Common myeloid progenitor, CD34-positive (primary cell): Measurements from ENCODE around the gene ABCA2.
A peak's percentile ranks its signal among the peaks of the same experiment; 100 is the strongest.

Experiments
- CTCF ChIA-PET: fragments of 350-600 bp; sonication (Branson Sonifier 250); formaldehyde crosslinking; loops from one replicate; lab custom pipeline; 2021; ENCODE audit warnings: antibody characterized with exemption; lab: Charles Lee
- POLR2A ChIA-PET: fragments of 350-600 bp; sonication (Branson Sonifier 250); formaldehyde crosslinking; loops from one replicate; lab custom pipeline; 2021; ENCODE audit warnings: antibody characterized with exemption; lab: Charles Lee
- DNase-seq, 3 donors: peaks; one replicate each; pipeline versions ENCODE4 v3.0.0 to v3.0.0-alpha.2; 2013
- H3K27ac ChIP-seq, 2 experiments: 1 replicate in 1 of 2; 2 replicates in 1 of 2; pipeline ENCODE4 v1.7.0; 2013; ENCODE audit warnings: inconsistent platforms in 2 of 2, low read length in 2 of 2, mild to moderate bottlenecking in 2 of 2, low read depth in 1 of 2, moderate library complexity in 1 of 2; ENCODE audit not compliant: severe bottlenecking in 2 of 2, insufficient read depth in 1 of 2, poor library complexity in 1 of 2
- H3K27me3 ChIP-seq, 5 experiments: replicated peaks in 2 of 5; 1 replicate in 3 of 5; 2 replicates in 2 of 5; pipeline versions ENCODE4 v1.6.1 to v1.7.0; 2013; ENCODE audit warnings: low read length in 4 of 5, mild to moderate bottlenecking in 2 of 5, moderate library complexity in 2 of 5, inconsistent platforms in 1 of 5; ENCODE audit not compliant: insufficient read depth in 5 of 5, control insufficient read depth in 4 of 5
- H3K36me3 ChIP-seq, 4 experiments: 1 replicate in 2 of 4; 2 replicates in 2 of 4; pipeline versions ENCODE4 v1.6.1 to v1.7.0; 2013; ENCODE audit warnings: low read length in 3 of 4, control low read depth in 1 of 4, mild to moderate bottlenecking in 1 of 4; ENCODE audit not compliant: control insufficient read depth in 4 of 4, insufficient read depth in 4 of 4
- H3K4me1 ChIP-seq, 4 experiments: 1 replicate in 3 of 4; 2 replicates in 1 of 4; pipeline versions ENCODE4 v1.6.1 to v1.7.1; 2013; ENCODE audit warnings: low read length in 3 of 4, mild to moderate bottlenecking in 3 of 4, control low read depth in 1 of 4, inconsistent platforms in 1 of 4, moderate library complexity in 1 of 4; ENCODE audit not compliant: control insufficient read depth in 4 of 4, insufficient read depth in 4 of 4; ENCODE audit errors: control extremely low read depth in 1 of 4
- H3K4me3 ChIP-seq, 7 experiments: 1 replicate in 4 of 7; 2 replicates in 3 of 7; pipeline versions ENCODE4 v1.5.1 to v1.7.0; 2013; ENCODE audit warnings: mild to moderate bottlenecking in 7 of 7, low read length in 6 of 7, moderate library complexity in 6 of 7, inconsistent platforms in 2 of 7, low read depth in 2 of 7, control low read depth in 1 of 7; ENCODE audit not compliant: insufficient read depth in 4 of 7, control insufficient read depth in 1 of 7; ENCODE audit errors: extremely low read depth in 1 of 7
- H3K9me3 ChIP-seq, 5 experiments: 1 replicate in 4 of 5; 2 replicates in 1 of 5; pipeline versions ENCODE4 v1.6.1 to v1.7.1; 2013; ENCODE audit warnings: low read length in 4 of 5, mild to moderate bottlenecking in 2 of 5, inconsistent platforms in 1 of 5, low read depth in 1 of 5, moderate library complexity in 1 of 5; ENCODE audit not compliant: control insufficient read depth in 4 of 5, insufficient read depth in 2 of 5; ENCODE audit errors: control extremely low read depth in 1 of 5
- WGBS: methylation state at CpG from one replicate; pipeline ENCODE4 v1.1.5; 2013; ENCODE audit not compliant: insufficient coverage; 5-methylcytosine and 5-hydroxymethylcytosine counted together

The ABCA2 gene

GRCh38 chr9:137045294-137046087 lies 17.5 kb upstream of the ABCA2 start:
- POLR2A ChIA-PET: interaction anchor here (1.3 to 1.6 kb wide), 2 partner anchors 11 to 16 kb away, joined by 3 to 4 read pairs; no protein-coding TSS in a partner anchor
- WGBS: 1% methylated on average over 81 of the region's 96 CpGs
- H3K36me3 ChIP-seq: peaks cover 0 to 18% (median 8%) of the 10 kb centered on the region in 4 experiments

GRCh38 chr9:137044502-137045177 lies 16.6 kb upstream of the ABCA2 start:
- Histone ChIP-seq H3K4me1 (peaks cover 0 to 53% (median 48%) of the 10 kb centered on the region in 4 experiments), H3K27ac (peak overlapping the region in 1 of 2 experiments; percentile 43), H3K9me3 (no peaks in the 10 kb centered on the region), H3K27me3 (peaks cover 0 to 23% (median 6%) of the 10 kb centered on the region in 5 experiments), H3K36me3 (peaks cover 0 to 25% (median 12%) of the 10 kb centered on the region in 4 experiments), H3K4me3 (peak overlapping the region; percentile 15 to 85 (median 67))
- ChIA-PET POLR2A (interaction anchor here (0.7 to 1.3 kb wide), 2 partner anchors 15 to 26 kb away, joined by 3 to 4 read pairs; partner anchors contain the start of gene SAPCD2), CTCF (interaction anchor here (1.3 to 2.6 kb wide), 4 partner anchors 10 to 47 kb away, joined by 3 to 25 read pairs (median 8); no protein-coding TSS in a partner anchor)
- DNase-seq: no peak
- WGBS: 13% methylated on average over 17 of the region's 18 CpGs

More at GRCh38 chr9:137045294-137046087, 17.5 kb upstream of the ABCA2 start:
- Histone ChIP-seq H3K4me3 (peak overlapping the region; percentile 51 to 85 (median 73)), H3K27me3 (peaks cover 0 to 32% (median 9%) of the 10 kb centered on the region in 5 experiments), H3K4me1 (peaks cover 0 to 53% (median 48%) of the 10 kb centered on the region in 4 experiments), H3K9me3 (no peaks in the 10 kb centered on the region), H3K27ac (no peak overlapping the region)
- CTCF ChIA-PET: interaction anchor here (0.7 to 2.6 kb wide), 7 partner anchors 8 to 70 kb away, joined by 3 to 48 read pairs (median 12); partner anchors contain the start of gene SAPCD2
- peak in 1 of 3 donors; percentile 44 for DNase-seq

DNA sequence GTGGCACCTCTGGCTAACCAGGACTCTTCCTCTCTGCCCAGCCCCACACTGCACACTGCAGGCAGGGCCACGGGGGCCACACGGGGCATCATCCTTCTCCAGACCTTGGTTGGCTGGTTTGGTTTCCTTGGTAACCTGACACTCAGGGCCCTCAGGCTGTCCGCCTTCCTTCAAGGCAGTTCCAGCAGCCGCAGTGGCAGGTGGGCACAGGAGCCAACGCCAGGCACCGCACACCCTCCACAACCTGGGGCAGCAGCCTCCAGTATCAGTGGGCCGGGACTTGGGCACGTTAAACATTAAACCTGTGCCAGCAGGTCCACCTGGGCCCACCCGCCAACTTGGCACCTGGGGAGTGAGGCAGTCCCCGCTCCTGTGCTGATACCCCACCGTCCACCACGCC lies 16.0 kb upstream of the ABCA2 start:
- no peak for DNase-seq
- ChIA-PET POLR2A (interaction anchor here (1.3 kb wide), 1 partner anchor 15 kb away, joined by 3 read pairs; no protein-coding TSS in a partner anchor), CTCF (interaction anchor here (1.3 to 2.6 kb wide), 4 partner anchors 9 to 46 kb away, joined by 3 to 25 read pairs (median 8); no protein-coding TSS in a partner anchor)
- Histone ChIP-seq H3K27me3 (peaks cover 0 to 17% (median 5%) of the 10 kb centered on the region in 5 experiments), H3K27ac (peak overlapping the region in 1 of 2 experiments; percentile 43), H3K4me3 (peak overlapping the region in 4 of 7 experiments; percentile 67 to 85 (median 74)), H3K9me3 (no peaks in the 10 kb centered on the region), H3K4me1 (peaks cover 0 to 53% (median 47%) of the 10 kb centered on the region in 4 experiments), H3K36me3 (peaks cover 0 to 31% (median 17%) of the 10 kb centered on the region in 4 experiments)
- 74% methylated on average over 12 of the region's 12 CpGs for WGBS

DNA sequence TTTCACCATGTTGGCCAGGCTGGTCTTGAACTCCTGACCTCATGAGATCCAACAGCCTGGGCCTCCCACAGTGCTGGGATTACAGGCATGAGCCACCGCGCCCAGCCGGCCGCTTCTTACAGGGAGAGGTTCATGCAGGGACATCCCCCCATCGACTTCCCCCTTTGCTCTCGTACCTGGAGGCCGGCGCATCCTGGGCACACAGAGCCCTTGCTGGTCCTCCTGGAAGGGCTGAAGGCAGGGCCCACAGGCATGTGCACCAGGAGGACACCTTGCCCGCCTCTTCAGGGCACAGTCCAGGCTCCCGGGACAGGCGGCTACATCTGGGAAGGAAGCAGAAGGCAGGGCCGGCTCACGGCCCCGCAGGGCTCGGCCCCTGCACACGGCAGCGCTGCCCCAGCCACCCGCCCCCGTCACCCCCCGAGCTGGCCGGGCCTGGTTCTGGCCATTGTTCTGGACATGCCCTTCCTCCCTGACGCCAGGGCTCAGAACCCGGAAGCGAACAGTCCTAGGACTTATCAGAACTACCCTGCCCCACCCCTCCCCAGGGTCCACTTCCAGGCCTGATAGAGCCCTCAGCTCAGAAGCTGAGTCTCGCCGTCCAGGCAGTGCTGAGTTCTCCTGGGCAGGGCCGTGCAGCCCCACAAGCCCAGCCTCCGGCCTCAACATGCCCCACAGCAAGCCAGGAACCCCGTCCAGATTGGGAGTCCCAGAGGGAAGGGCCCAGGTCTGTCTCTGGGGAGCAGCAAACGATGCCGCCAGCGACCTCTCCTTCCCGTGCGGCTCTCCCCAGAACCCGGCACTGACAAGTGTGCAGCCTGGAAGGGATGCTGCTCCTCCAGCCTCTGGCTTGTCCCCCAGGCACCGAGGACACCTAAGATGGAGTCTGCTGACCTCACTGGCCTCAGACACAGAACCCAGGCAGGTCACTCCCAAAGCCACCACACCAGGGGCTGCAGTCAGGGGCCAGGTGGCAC lies 15.0 kb upstream of the ABCA2 start:
- Histone ChIP-seq H3K27me3 (peaks cover 0 to 9% (median 3%) of the 10 kb centered on the region in 5 experiments), H3K4me1 (peaks cover 0 to 53% (median 47%) of the 10 kb centered on the region in 4 experiments), H3K4me3 (peak overlapping the region in 2 of 7 experiments; percentile 43 to 85), H3K9me3 (no peaks in the 10 kb centered on the region), H3K36me3 (peaks cover 0 to 37% (median 23%) of the 10 kb centered on the region in 4 experiments), H3K27ac (no peak overlapping the region)
- POLR2A ChIA-PET: no interaction called here
- no peak for DNase-seq
- WGBS: 93% methylated on average over 24 of the region's 36 CpGs
- CTCF ChIA-PET: interaction anchor here (1.2 to 2.6 kb wide), 3 partner anchors 8 to 15 kb away, joined by 3 to 25 read pairs (median 12); partner anchors contain the start of gene ABCA2

DNA sequence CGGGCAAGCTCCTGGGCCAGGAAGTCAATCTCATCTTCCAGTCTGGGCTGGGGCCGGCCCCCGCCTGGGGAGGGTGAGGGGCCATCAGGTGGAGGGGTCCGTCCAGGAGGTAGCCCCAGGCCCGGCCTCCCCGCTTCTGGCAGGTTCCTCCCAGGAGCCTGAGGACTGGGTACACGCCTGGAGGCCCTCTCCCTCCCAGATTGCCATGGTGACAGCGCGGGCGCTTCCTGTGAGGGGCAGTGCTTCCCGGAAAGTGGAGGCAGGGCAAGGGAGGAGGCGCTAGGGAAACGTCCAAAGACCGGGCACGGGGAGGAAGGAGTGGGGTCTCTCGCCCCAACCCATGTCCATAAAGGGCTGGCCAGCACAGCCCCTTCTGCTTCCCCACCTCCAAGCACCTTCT lies 13.1 kb upstream of the ABCA2 start:
- WGBS: 76% methylated on average over 5 of the region's 16 CpGs
- H3K4me1 ChIP-seq: peaks cover 0 to 44% (median 40%) of the 10 kb centered on the region in 4 experiments
- H3K27me3 ChIP-seq: no peaks in the 10 kb centered on the region
- DNase-seq: no peak
- H3K4me3 ChIP-seq: no peak overlapping the region
- POLR2A ChIA-PET: no interaction called here
- H3K36me3 ChIP-seq: peaks cover 0 to 45% (median 28%) of the 10 kb centered on the region in 4 experiments
- CTCF ChIA-PET: interaction anchor here (1.1 to 8.5 kb wide), 3 partner anchors 17 to 27 kb away, joined by 3 to 109 read pairs (median 4); partner anchors contain the start of gene ABCA2
- no peaks in the 10 kb centered on the region for H3K9me3 ChIP-seq
- H3K27ac ChIP-seq: no peak overlapping the region

- no peak for DNase-seq
- Histone ChIP-seq H3K27ac (no peak overlapping the region), H3K36me3 (peaks cover 0 to 48% (median 29%) of the 10 kb centered on the region in 4 experiments), H3K4me3 (no peak overlapping the region), H3K27me3 (no peaks in the 10 kb centered on the region), H3K4me1 (peaks cover 0 to 46% (median 41%) of the 10 kb centered on the region in 4 experiments), H3K9me3 (no peaks in the 10 kb centered on the region)
- ChIA-PET POLR2A (no interaction called here), CTCF (interaction anchor here (1.1 to 8.5 kb wide), 2 partner anchors 16 to 27 kb away, joined by 4 to 109 read pairs; partner anchors contain the start of gene ABCA2)
- 95% methylated on average over 23 of the region's 23 CpGs for WGBS
These were observed 12.5 kb upstream of the ABCA2 start for GRCh38 chr9:137040568-137040967.
